Muscle layer of duodenum (tissue), 2 donors: ENCODE data around the gene SLU7.

Experiments
- H3K27ac ChIP-seq: one replicate; pipeline ENCODE4 v1.7.0; 2013; ENCODE audit warnings: mild to moderate bottlenecking, low read length
- H3K27me3 ChIP-seq: one replicate; pipeline ENCODE4 v1.7.0; 2013; ENCODE audit warnings: low read depth, mild to moderate bottlenecking, control low read depth, low read length
- H3K36me3 ChIP-seq, 2 donors: one replicate each; pipeline ENCODE4 v1.7.0; 2013; ENCODE audit warnings: low read length in 2 of 2, control low read depth in 1 of 2, mild to moderate bottlenecking in 1 of 2; ENCODE audit not compliant: insufficient read depth in 2 of 2, control insufficient read depth in 1 of 2
- H3K4me1 ChIP-seq, 2 donors: one replicate each; pipeline ENCODE4 v1.7.0; 2013; ENCODE audit warnings: low read length in 2 of 2, mild to moderate bottlenecking in 2 of 2, control low read depth in 1 of 2, moderate library complexity in 1 of 2; ENCODE audit not compliant: insufficient read depth in 2 of 2, control insufficient read depth in 1 of 2
- H3K4me3 ChIP-seq, 2 donors: one replicate each; pipeline ENCODE4 v1.7.0; 2013; ENCODE audit warnings: low read length in 2 of 2, low read depth in 1 of 2, mild to moderate bottlenecking in 1 of 2
- H3K9me3 ChIP-seq, 2 donors: one replicate each; pipeline ENCODE4 v1.7.0; 2013; ENCODE audit warnings: low read length in 2 of 2, control low read depth in 1 of 2, mild to moderate bottlenecking in 1 of 2; ENCODE audit not compliant: control insufficient read depth in 1 of 2
- donor health status: healthy.

Gene SLU7

GRCh38 chr5:160363211-160363610 is 55.7 kb downstream of the SLU7 start:
- Histone ChIP-seq H3K4me3 (no peak overlapping the region), H3K36me3 (no peaks in the 10 kb centered on the region), H3K9me3 (no peaks in the 10 kb centered on the region), H3K27me3 (no peaks in the 10 kb centered on the region), H3K27ac (peak overlapping the region; percentile 1), H3K4me1 (peaks cover 4 to 10% of the 10 kb centered on the region in 2 donors)

DNA sequence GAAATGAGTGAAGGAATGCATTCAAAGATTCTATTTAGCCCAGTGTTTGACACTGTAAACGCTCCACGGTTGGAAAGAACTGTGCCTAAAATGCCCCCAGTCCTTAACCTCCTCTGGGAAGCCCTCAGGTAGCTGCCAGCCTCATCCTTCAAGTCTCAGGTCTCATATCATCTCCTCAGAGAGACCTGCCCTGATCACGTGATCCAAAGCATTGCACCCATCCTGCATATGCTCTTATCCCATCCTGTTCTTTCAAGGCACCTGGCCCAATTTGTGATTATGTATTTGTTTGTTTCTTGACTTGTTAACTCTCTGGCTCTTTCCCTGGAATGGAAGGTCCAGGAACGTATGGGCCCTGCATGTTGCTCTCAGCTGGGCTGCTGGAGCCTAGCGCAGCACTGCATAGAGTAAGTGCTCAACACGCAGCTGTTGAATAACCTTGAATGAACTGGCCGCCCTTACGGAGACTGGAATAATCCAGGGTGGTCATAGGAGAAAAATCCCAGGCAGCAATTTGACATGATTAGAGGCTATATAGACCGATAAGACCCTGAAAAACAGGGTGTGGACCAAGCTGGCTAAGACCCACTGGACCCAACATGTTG is 57.2 kb downstream of the SLU7 start:
- H3K27ac ChIP-seq: no peak overlapping the region
- H3K36me3 ChIP-seq: no peaks in the 10 kb centered on the region
- no peaks in the 10 kb centered on the region for H3K27me3 ChIP-seq
- H3K4me1 ChIP-seq: peaks cover 4 to 21% of the 10 kb centered on the region in 2 donors
- no peak overlapping the region for H3K4me3 ChIP-seq
- H3K9me3 ChIP-seq: no peaks in the 10 kb centered on the region

- no peaks in the 10 kb centered on the region for H3K36me3 ChIP-seq
- no peak overlapping the region for H3K4me3 ChIP-seq
- H3K4me1 ChIP-seq: peaks cover 4 to 24% of the 10 kb centered on the region in 2 donors
- H3K27ac ChIP-seq: no peak overlapping the region
- no peaks in the 10 kb centered on the region for H3K27me3 ChIP-seq
- H3K9me3 ChIP-seq: no peaks in the 10 kb centered on the region
Measured at GRCh38 chr5:160360310-160360709, 58.6 kb downstream of the SLU7 start.

DNA sequence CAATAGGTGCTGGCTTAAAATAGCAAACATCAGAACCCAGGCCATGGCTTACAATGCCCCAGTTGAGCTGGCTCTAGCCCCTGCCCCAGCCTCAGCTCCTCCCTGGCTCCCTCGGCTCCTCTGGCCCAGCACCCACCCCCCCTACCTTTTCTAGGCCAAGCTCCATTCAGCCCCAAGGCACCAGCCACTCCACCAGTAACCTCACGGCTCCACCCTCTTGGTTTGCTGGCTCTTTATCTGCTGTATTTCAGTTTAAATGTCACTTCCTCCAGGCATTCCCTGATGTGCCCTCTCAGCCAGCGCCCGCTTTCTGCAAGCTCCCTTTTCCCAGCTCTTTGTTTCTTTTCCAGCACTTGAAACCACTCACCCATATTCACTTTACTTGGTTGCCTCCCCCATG is 59.1 kb downstream of the SLU7 start:
- H3K36me3 ChIP-seq: no peaks in the 10 kb centered on the region
- H3K9me3 ChIP-seq: no peaks in the 10 kb centered on the region
- no peak overlapping the region for H3K4me3 ChIP-seq
- H3K27ac ChIP-seq: no peak overlapping the region
- H3K27me3 ChIP-seq: no peaks in the 10 kb centered on the region
- H3K4me1 ChIP-seq: peaks cover 4 to 24% of the 10 kb centered on the region in 2 donors

- Histone ChIP-seq H3K4me3 (no peak overlapping the region), H3K9me3 (no peaks in the 10 kb centered on the region), H3K36me3 (no peaks in the 10 kb centered on the region), H3K27me3 (no peaks in the 10 kb centered on the region), H3K27ac (no peak overlapping the region), H3K4me1 (peaks cover 4 to 24% of the 10 kb centered on the region in 2 donors)
Measured at GRCh38 chr5:160359242-160359641, 59.6 kb downstream of the SLU7 start.

DNA sequence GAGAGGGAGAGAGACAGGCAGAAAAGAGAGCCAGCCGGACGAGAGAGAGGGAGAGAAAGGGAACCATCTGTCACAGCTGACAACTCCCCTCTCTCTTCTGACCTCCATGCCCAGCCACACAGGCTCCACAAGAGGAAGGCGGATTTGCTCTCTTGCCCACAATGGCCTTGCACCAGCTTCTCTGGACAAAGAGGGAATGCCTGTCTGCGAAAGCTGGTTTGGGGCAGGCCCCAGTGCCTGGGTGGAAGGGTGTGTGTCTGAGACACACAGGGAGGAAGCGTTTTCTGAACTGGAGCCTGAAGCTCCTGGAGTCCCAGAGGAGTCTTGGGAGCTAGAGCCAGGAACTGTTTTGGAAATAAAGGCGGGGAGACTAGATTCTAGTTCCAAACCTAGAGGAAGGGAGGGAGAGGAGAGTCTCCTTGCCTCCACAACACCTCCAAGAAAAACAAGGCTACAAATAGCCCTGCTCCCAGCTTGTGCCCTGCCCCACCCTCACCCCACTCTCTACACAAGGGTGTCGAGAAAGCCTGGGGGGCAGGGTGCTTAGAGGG is 60.9 kb downstream of the SLU7 start:
- peak overlapping the region; percentile 3 for H3K27ac ChIP-seq
- H3K9me3 ChIP-seq: no peaks in the 10 kb centered on the region
- peak overlapping the region in 1 of 2 donors; percentile 40 for H3K4me3 ChIP-seq
- peaks cover 0 to 22% of the 10 kb centered on the region in 2 donors for H3K4me1 ChIP-seq
- no peaks in the 10 kb centered on the region for H3K36me3 ChIP-seq
- H3K27me3 ChIP-seq: no peaks in the 10 kb centered on the region

- peaks cover 0 to 19% of the 10 kb centered on the region in 2 donors for H3K4me1 ChIP-seq
- peak overlapping the region in 1 of 2 donors; percentile 40 for H3K4me3 ChIP-seq
- no peak overlapping the region for H3K27ac ChIP-seq
- H3K27me3 ChIP-seq: no peaks in the 10 kb centered on the region
- no peaks in the 10 kb centered on the region for H3K9me3 ChIP-seq
- no peaks in the 10 kb centered on the region for H3K36me3 ChIP-seq
Measured at GRCh38 chr5:160357394-160357793, 61.5 kb downstream of the SLU7 start.

- Histone ChIP-seq H3K4me3 (no peak overlapping the region), H3K36me3 (no peaks in the 10 kb centered on the region), H3K27me3 (no peaks in the 10 kb centered on the region), H3K9me3 (no peaks in the 10 kb centered on the region), H3K4me1 (peaks cover 0 to 19% of the 10 kb centered on the region in 2 donors), H3K27ac (peak overlapping the region; percentile 19)
Measured at GRCh38 chr5:160356550-160357347, 62.1 kb downstream of the SLU7 start.

GRCh38 chr5:160354666-160355065 is 64.2 kb downstream of the SLU7 start:
- Histone ChIP-seq H3K36me3 (peaks cover 0 to under 1% of the 10 kb centered on the region in 2 donors), H3K4me3 (no peak overlapping the region), H3K4me1 (peaks cover 0 to 19% of the 10 kb centered on the region in 2 donors), H3K27ac (no peak overlapping the region), H3K9me3 (no peaks in the 10 kb centered on the region), H3K27me3 (no peaks in the 10 kb centered on the region)

GRCh38 chr5:160353379-160353778 is 65.5 kb downstream of the SLU7 start:
- H3K27me3 ChIP-seq: no peaks in the 10 kb centered on the region
- H3K4me3 ChIP-seq: no peak overlapping the region
- no peak overlapping the region for H3K27ac ChIP-seq
- H3K36me3 ChIP-seq: peaks cover 0 to 10% of the 10 kb centered on the region in 2 donors
- no peaks in the 10 kb centered on the region for H3K9me3 ChIP-seq
- H3K4me1 ChIP-seq: peaks cover 0 to 16% of the 10 kb centered on the region in 2 donors

DNA sequence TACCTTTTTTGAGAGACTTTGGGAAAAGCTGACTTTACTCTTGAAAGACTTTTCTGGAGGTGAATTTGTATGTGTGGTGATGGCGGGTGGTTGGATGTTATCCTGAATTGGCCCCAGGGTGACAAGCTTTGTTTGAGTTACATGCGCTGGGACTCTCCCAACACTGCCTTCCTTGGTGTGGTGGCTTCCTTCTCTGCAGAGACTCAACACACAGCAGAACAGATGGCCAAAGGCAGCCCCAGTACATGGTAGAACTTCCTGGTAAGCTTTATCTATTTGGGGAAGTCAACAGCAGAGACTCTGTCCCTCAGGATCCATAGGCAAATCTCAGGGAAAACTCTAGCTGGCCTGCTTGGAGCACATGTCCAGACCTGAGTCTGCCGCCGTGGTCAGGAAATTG is 66.6 kb downstream of the SLU7 start:
- no peak overlapping the region for H3K27ac ChIP-seq
- peaks cover 0 to 9% of the 10 kb centered on the region in 2 donors for H3K4me1 ChIP-seq
- H3K36me3 ChIP-seq: peaks cover 0 to 10% of the 10 kb centered on the region in 2 donors
- no peaks in the 10 kb centered on the region for H3K9me3 ChIP-seq
- H3K4me3 ChIP-seq: no peak overlapping the region
- H3K27me3 ChIP-seq: no peaks in the 10 kb centered on the region
